ENCODE results near the gene PANK2.

Gene PANK2

DNA sequence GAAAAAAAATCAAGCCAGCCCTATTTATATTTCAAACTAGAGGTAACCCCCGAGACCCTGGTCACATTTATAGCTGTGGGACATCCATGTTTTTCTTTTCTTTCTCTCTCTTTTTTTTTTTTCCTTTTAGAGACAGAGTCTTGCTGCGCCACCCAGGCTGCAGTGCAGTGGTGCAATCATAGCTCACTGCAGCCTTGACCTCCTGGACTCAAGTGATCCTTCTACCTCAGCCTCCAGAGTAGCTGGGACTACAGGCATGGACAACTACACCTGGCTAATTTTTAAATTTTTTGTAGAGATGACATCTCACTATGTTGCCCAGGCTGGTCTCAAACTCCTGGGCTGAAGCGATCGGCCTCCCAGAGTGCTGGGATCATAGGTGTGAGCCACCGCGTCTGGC lies 30.5 kb upstream of the PANK2 start:
- Histone ChIP-seq H3K4me3 (ENCODE audit: low read length) (no peak overlapping the region), H3K4me1 (ENCODE audit: control insufficient read depth, insufficient read depth, low read length) (no peaks in the 10 kb centered on the region), H3K36me3 (ENCODE audit: insufficient read depth, low read length) (peaks cover 52% of the 10 kb centered on the region)

DNA sequence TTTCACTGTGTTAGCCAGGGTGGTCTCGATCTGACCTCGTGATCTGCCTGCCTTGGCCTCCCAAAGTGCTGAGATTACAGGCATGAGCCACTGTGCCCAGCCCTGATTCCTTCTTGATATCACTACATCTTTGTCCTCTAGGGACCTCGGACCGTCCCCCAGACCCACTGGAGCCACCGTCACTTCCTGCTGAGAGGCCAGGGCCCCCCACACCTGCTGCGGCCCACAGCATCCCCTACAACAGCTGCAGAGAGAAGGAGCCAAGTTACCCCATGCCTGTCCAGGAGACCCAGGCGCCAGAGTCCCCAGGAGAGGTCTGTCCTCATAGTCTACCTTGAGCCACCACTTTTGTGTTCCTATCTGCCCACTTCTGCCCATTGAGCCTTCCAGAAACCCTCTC lies 28.0 kb upstream of the PANK2 start:
- no peak overlapping the region for H3K4me2 ChIP-seq (ENCODE audit: low read length)
- H3K4me1 ChIP-seq (ENCODE audit: control insufficient read depth, insufficient read depth, low read length) = no peaks in the 10 kb centered on the region
- no peak overlapping the region for H3K4me3 ChIP-seq (ENCODE audit: low read length)
- H3K27me3 ChIP-seq (ENCODE audit: control insufficient read depth, insufficient read depth, low read length) = no peaks in the 10 kb centered on the region
- no peaks in the 10 kb centered on the region for H3K9me3 ChIP-seq (replicated peaks; ENCODE audit: low read length)
- no peak overlapping the region for H3K9ac ChIP-seq (ENCODE audit: low read depth, low read length)
- H3K36me3 ChIP-seq (ENCODE audit: insufficient read depth, low read length) = peaks cover 69% of the 10 kb centered on the region

More for the DNA sequence above, 30.5 kb upstream of the PANK2 start:
- Histone ChIP-seq H3K9me3 (replicated peaks; ENCODE audit: low read length) (no peaks in the 10 kb centered on the region), H3K9ac (ENCODE audit: low read depth, low read length) (no peak overlapping the region), H3K4me2 (ENCODE audit: low read length) (no peak overlapping the region), H3K27me3 (ENCODE audit: control insufficient read depth, insufficient read depth, low read length) (no peaks in the 10 kb centered on the region)

DNA sequence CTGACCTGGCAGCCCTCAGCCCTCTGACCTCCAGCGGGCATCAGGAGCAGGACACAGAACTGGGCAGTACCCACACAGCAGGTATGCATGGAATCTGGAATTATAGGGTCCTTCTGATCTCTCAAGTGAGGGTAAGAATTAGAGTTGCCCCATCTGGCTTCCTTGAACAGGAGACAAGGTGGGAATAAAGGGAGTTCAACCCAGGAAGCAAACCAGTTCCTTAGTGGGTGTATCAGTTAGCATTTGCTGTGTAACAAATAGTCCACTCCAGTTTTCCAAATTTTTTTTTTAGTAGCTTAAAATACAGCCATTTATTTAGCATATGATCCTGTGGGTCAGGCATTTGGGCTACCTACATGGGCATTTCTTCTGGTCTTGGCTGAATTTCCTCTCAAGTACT lies 26.9 kb upstream of the PANK2 start:
- H3K27me3 ChIP-seq (ENCODE audit: control insufficient read depth, insufficient read depth, low read length) = no peaks in the 10 kb centered on the region
- H3K36me3 ChIP-seq (ENCODE audit: insufficient read depth, low read length) = peaks cover 75% of the 10 kb centered on the region
- H3K9ac ChIP-seq (ENCODE audit: low read depth, low read length) = no peak overlapping the region

DNA sequence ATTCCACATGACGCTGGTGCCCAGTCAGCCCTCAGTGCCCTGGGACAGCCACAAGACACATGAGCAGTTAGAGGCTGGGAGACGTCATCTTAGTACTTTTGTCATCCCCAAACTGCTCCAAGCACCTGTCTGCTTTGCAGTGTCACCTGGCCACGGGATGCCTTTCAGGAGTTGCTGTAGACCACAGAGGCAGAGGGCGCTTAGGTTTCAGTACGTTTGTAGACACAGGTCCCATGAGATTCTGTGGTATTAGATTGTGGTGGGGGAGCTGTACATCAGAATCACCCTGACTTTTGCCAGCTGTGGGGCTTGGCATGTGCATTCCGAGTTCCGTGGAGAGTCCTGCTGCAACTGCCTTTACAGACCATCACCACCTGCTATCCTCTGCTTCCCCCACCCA lies 25.9 kb upstream of the PANK2 start:
- Histone ChIP-seq H3K36me3 (ENCODE audit: insufficient read depth, low read length) (peaks cover 75% of the 10 kb centered on the region), H3K27me3 (ENCODE audit: control insufficient read depth, insufficient read depth, low read length) (no peaks in the 10 kb centered on the region), H3K9ac (ENCODE audit: low read depth, low read length) (no peak overlapping the region), H3K9me3 (replicated peaks; ENCODE audit: low read length) (no peaks in the 10 kb centered on the region), H3K4me2 (ENCODE audit: low read length) (no peak overlapping the region), H3K4me3 (ENCODE audit: low read length) (no peak overlapping the region), H3K4me1 (ENCODE audit: control insufficient read depth, insufficient read depth, low read length) (no peaks in the 10 kb centered on the region)

More for the DNA sequence above, 26.9 kb upstream of the PANK2 start:
- no peaks in the 10 kb centered on the region for H3K9me3 ChIP-seq (replicated peaks; ENCODE audit: low read length)
- H3K4me1 ChIP-seq (ENCODE audit: control insufficient read depth, insufficient read depth, low read length) = no peaks in the 10 kb centered on the region
- H3K4me2 ChIP-seq (ENCODE audit: low read length) = no peak overlapping the region
- H3K4me3 ChIP-seq (ENCODE audit: low read length) = no peak overlapping the region

DNA sequence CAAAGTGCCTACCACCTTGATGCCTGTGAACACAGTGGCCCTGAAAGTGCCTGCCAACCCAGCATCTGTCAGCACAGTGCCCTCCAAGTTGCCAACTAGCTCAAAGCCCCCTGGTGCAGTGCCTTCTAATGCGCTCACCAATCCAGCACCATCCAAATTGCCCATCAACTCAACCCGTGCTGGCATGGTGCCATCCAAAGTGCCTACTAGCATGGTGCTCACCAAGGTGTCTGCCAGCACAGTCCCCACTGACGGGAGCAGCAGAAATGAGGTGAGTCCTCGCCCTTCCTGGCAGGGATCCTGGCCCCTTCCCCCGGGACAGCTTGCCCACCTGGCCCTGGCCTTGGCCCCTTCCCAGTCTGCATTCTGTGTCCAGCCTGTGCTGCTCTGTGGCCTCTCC lies 24.7 kb upstream of the PANK2 start:
- Histone ChIP-seq H3K9me3 (replicated peaks; ENCODE audit: low read length) (no peaks in the 10 kb centered on the region), H3K4me1 (ENCODE audit: control insufficient read depth, insufficient read depth, low read length) (no peaks in the 10 kb centered on the region), H3K4me2 (ENCODE audit: low read length) (no peak overlapping the region), H3K9ac (ENCODE audit: low read depth, low read length) (no peak overlapping the region), H3K27me3 (ENCODE audit: control insufficient read depth, insufficient read depth, low read length) (no peaks in the 10 kb centered on the region), H3K4me3 (ENCODE audit: low read length) (no peak overlapping the region), H3K36me3 (ENCODE audit: insufficient read depth, low read length) (peaks cover 71% of the 10 kb centered on the region)

DNA sequence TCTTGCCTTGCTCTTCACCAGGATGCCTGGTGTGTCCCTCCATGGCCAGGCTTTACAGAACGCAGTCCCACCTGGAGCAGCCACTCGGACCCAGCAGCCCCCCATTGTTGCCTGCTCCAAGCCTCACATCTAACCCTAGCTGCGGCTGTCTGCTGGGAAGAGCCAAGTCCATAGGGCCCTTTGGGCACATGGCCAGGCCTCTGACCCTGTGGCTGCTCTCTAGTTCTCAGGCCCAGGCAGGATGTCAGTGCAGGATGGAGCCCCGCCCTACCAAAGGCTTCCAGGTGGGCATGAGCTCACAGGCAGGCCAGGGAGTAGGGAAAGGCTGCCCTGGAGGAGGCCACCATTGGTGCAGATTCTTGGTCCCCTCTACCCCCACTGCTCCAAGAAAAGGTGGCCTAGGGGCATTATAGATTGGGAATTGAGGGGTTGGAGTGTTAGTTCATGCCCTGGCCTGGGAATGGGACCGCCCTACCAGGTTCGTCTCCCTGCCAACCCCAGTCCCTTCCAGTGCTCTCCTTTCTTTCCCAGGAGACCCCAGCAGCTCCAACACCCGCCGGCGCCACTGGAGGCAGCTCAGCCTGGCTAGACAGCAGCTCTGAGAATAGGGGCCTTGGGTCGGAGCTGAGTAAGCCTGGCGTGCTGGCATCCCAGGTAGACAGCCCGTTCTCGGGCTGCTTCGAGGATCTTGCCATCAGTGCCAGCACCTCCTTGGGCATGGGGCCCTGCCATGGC lies 23.9 kb upstream of the PANK2 start:
- Histone ChIP-seq H3K9me3 (replicated peaks; ENCODE audit: low read length) (no peaks in the 10 kb centered on the region), H3K27me3 (ENCODE audit: control insufficient read depth, insufficient read depth, low read length) (no peaks in the 10 kb centered on the region), H3K4me1 (ENCODE audit: control insufficient read depth, insufficient read depth, low read length) (no peaks in the 10 kb centered on the region), H3K9ac (ENCODE audit: low read depth, low read length) (no peak overlapping the region), H3K4me2 (ENCODE audit: low read length) (no peak overlapping the region), H3K4me3 (ENCODE audit: low read length) (no peak overlapping the region), H3K36me3 (ENCODE audit: insufficient read depth, low read length) (peaks cover 77% of the 10 kb centered on the region)

DNA sequence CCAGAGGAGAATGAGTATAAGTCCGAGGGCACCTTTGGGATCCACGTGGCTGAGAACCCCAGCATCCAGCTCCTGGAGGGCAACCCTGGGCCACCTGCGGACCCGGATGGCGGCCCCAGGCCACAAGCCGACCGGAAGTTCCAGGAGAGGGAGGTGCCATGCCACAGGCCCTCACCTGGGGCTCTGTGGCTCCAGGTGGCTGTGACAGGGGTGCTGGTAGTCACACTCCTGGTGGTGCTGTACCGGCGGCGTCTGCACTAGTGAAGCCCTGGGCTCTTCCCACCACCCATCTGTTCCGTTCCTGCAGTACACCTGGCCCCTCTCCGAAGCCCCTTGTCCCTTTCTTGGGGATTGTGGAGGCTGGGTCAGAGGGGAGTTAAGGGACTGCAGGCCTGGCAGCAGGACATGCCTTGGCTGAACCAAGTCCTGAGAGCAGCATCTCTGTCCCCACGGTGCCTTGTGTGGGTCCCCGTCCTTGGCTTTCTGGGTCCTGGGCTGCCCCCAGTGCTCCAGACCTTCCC lies 23.2 kb upstream of the PANK2 start:
- no peaks in the 10 kb centered on the region for H3K27me3 ChIP-seq (ENCODE audit: control insufficient read depth, insufficient read depth, low read length)
- H3K36me3 ChIP-seq (ENCODE audit: insufficient read depth, low read length) = peaks cover 77% of the 10 kb centered on the region

DNA sequence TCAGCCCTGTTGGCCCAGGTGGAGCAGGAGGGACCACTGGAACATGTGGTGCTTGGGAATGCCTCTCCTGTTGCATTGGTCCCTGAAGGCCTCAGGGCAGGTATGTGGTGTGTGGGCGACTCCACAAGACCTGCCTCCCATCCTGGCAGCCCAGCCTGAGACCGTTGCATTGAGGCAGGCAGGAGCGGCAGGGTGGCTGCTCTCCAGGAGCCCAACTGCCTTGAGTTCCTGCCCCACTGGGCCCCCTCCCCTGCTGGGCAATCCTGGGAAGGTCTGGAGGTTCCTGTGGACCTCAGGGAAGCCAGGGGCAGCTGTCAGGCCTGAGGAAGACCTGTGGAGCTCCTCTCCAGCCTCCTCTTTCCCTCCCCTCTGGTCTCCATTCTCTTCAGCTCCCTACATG lies 22.7 kb upstream of the PANK2 start:
- H3K4me3 ChIP-seq (ENCODE audit: low read length) = no peak overlapping the region
- no peaks in the 10 kb centered on the region for H3K9me3 ChIP-seq (replicated peaks; ENCODE audit: low read length)
- H3K4me1 ChIP-seq (ENCODE audit: control insufficient read depth, insufficient read depth, low read length) = no peaks in the 10 kb centered on the region
- H3K4me2 ChIP-seq (ENCODE audit: low read length) = no peak overlapping the region
- peaks cover 79% of the 10 kb centered on the region for H3K36me3 ChIP-seq (ENCODE audit: insufficient read depth, low read length)
- no peaks in the 10 kb centered on the region for H3K27me3 ChIP-seq (ENCODE audit: control insufficient read depth, insufficient read depth, low read length)
- no peak overlapping the region for H3K9ac ChIP-seq (ENCODE audit: low read depth, low read length)

More for the DNA sequence above, 23.2 kb upstream of the PANK2 start:
- Histone ChIP-seq H3K9me3 (replicated peaks; ENCODE audit: low read length) (no peaks in the 10 kb centered on the region), H3K4me1 (ENCODE audit: control insufficient read depth, insufficient read depth, low read length) (no peaks in the 10 kb centered on the region), H3K4me2 (ENCODE audit: low read length) (no peak overlapping the region), H3K9ac (ENCODE audit: low read depth, low read length) (no peak overlapping the region), H3K4me3 (ENCODE audit: low read length) (no peak overlapping the region)

DNA sequence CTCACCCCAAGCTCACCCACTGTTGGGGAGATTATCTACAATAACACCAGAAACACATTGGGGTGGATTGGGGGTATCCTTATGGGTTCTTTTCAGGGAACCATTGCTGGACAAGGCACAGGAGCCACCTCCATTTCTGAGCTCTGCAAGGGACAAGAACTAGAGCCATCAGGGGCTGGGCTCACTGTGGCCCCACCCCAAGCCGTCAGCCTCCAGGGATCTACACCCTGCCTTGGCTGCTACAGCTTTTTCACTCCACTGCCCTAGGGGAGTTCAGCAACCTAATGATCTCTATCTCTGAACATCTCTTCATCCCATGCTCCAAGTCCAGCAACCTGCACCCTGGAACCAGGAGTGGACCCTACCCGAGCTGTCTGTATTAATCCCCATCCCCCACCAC lies 21.4 kb upstream of the PANK2 start:
- Histone ChIP-seq H3K9me3 (replicated peaks; ENCODE audit: low read length) (no peaks in the 10 kb centered on the region), H3K4me3 (ENCODE audit: low read length) (no peak overlapping the region), H3K27me3 (ENCODE audit: control insufficient read depth, insufficient read depth, low read length) (no peaks in the 10 kb centered on the region), H3K4me2 (ENCODE audit: low read length) (no peak overlapping the region), H3K4me1 (ENCODE audit: control insufficient read depth, insufficient read depth, low read length) (no peaks in the 10 kb centered on the region), H3K9ac (ENCODE audit: low read depth, low read length) (no peak overlapping the region), H3K36me3 (ENCODE audit: insufficient read depth, low read length) (peaks cover 80% of the 10 kb centered on the region)

DNA sequence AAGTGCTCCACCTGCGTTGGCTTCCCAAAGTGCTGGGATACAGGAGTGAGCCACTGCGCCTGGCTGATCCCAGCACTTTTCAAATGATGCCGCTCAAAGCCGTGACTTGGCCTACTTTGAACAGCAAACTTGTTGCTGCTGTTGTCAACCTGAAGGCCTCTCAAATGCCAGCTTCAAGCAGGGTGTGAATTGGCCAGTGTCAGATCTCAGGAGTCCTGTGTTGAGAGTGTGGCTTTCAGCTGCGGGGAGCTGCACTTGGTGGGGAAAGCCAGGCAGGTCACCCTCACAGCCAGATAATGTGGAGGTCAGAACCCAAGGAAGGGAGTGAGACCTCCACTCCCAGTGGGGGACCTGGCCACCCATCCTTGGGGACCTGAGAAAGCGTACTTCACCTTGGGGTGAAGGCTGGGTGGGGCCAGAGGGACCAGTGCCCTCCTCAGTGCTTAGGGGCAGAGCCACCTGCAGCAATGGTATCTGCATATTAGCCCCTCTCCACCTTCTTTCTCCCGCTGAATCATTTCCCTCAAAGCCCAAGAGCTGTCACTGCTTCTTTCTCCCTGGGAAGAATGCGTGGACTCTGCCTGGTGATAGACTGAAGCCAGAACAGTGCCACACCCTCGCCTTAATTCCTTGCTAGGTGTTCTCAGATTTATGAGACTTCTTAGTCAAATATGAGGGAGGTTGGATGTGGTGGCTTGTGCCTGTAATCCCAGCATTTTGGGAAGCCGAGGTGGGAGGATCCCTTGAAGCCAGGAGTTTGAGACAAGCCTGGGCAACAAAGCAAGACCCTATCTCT lies 19.1 kb upstream of the PANK2 start:
- Histone ChIP-seq H3K9me3 (replicated peaks; ENCODE audit: low read length) (no peaks in the 10 kb centered on the region), H3K4me2 (ENCODE audit: low read length) (no peak overlapping the region), H3K4me3 (ENCODE audit: low read length) (no peak overlapping the region), H3K36me3 (ENCODE audit: insufficient read depth, low read length) (peaks cover 74% of the 10 kb centered on the region), H3K27me3 (ENCODE audit: control insufficient read depth, insufficient read depth, low read length) (no peaks in the 10 kb centered on the region), H3K9ac (ENCODE audit: low read depth, low read length) (no peak overlapping the region), H3K4me1 (ENCODE audit: control insufficient read depth, insufficient read depth, low read length) (no peaks in the 10 kb centered on the region)

DNA sequence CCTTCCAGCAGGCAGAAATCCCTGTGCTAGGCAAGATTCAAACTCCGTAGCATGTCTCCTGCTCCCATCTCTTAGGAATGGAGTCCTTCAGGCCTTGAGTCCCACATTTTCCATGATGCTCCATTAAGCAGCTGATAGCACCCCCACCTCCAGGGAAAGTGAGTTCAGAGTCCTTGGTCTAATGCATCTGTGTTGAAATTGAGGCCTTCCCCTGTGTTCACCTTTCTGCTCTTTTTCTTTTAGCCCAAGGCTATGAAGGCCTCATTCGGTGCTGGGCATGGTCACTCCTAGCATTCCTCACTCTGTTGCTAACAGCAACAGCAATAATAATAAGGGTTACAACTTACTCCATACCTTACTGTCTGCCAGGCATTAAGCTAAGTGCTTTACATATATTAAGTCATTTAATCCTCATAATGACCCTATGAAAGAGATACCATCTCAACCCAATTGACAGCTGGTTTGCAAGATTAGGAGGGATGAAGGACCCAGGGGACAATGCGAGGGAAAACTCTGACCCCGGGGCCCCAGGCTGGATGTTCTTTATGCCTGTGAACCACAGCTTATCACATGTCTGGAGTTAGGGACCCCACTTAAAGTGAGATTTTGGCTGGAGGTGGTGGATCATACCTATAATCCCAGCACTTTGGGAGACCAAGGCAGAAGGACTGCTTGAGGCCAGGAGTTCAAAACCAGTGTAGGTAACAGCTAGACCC lies 17.5 kb upstream of the PANK2 start:
- Histone ChIP-seq H3K4me2 (ENCODE audit: low read length) (no peak overlapping the region), H3K9ac (ENCODE audit: low read depth, low read length) (no peak overlapping the region)

More for the DNA sequence above, 17.5 kb upstream of the PANK2 start:
- Histone ChIP-seq H3K4me1 (ENCODE audit: control insufficient read depth, insufficient read depth, low read length) (no peaks in the 10 kb centered on the region), H3K9me3 (replicated peaks; ENCODE audit: low read length) (no peaks in the 10 kb centered on the region), H3K36me3 (ENCODE audit: insufficient read depth, low read length) (peaks cover 58% of the 10 kb centered on the region), H3K4me3 (ENCODE audit: low read length) (no peak overlapping the region), H3K27me3 (ENCODE audit: control insufficient read depth, insufficient read depth, low read length) (no peaks in the 10 kb centered on the region)

Data from skeletal muscle satellite cell (primary cell).